ENCODE data around the gene USO1. TPM values are rescaled to one million over a fixed set of nuclear protein-coding genes. Genes with fewer than 3 reads are reported as not detected.

Gene USO1
- total and polyA plus RNA-seq, 2 of the 8 experiments (the other 6 are each of a cell fraction or from before 2014, with no cell fraction given) = 57.3 to 198 TPM

DNA sequence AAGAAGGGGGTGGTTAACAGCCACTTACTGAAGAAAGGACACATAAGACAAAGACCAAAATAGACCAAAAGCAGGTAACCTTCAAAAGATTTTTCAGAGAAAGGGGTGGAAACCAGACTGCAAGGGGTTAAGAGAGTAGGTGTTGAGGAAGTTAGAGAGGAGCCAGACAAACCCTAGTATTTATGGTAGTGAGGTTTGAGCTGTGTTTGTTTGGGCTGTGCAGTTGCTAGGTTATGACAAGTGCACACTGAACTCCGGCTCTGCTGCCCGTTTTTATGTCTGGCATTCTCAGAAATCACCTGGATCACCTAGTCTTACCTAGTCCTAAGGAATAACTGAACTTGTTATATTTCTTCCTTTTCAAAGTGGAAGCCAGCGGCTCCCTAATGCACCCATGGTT, 28.3 kb upstream of the USO1 start (continued):
- TF ChIP-seq GTF2F1 (IDR thresholded peaks at IDR 0.05; ENCODE audit: borderline replicate concordance, low read depth, low read length) = no peak
